GM12878 (cell line): ENCODE data around the gene SEC61A1. TPM values are rescaled to one million over a fixed set of nuclear protein-coding genes. Genes with fewer than 3 reads are reported as not detected.

ENCODE experiments used
- ATAC-seq: fragments of 200-7000 bp; cut with Tn5 transposase; 3 replicates; pipeline ENCODE4 v1.9.1; 2020; ENCODE audit warnings: mild to moderate bottlenecking, moderate library complexity
- BruUV-seq: library from RNA; stranded (reverse); fragments of 400-500 nt; replicated peaks from 2 replicates; lab custom pipeline; 2021; lab: Mats Ljungman, UMichigan
- CTCF ChIA-PET: fragments of 300-600 bp; sonication (Branson Sonifier 250); formaldehyde crosslinking; extraction: SDS; loops from one replicate; lab custom pipeline; 2021; ENCODE audit warnings: inconsistent platforms; lab: Yijun Ruan, JAX
- POLR2A ChIA-PET: fragments of 350-600 bp; formaldehyde crosslinking; extraction: SDS; loops from one replicate; lab custom pipeline; 2021; ENCODE audit warnings: inconsistent platforms; lab: Charles Lee
- RAD21 ChIA-PET: fragments of 300-600 bp; sonication (Branson Sonifier 250); formaldehyde crosslinking; loops from one replicate; lab custom pipeline; 2023; ENCODE audit warnings: antibody characterized with exemption; ENCODE audit not compliant: unreplicated experiment; lab: Charles Lee
- SMC1A ChIA-PET: fragments of 300-600 bp; sonication (Branson Sonifier 250); formaldehyde crosslinking; loops from one replicate; lab custom pipeline; 2023; ENCODE audit not compliant: unreplicated experiment, uncharacterized antibody; lab: Charles Lee
- DNase-seq: peaks from one replicate; pipeline ENCODE4 v3.0.0-alpha.2; 2011; ENCODE audit warnings: low read depth, low spot score
- FAIRE-seq: peaks from 3 replicates; lab custom pipeline; 2011; peaks lifted over from hg19 to GRCh38; lab: Jason Lieb, UNC
- H2AFZ ChIP-seq: 2 replicates; pipeline ENCODE4 v1.6.0; 2011; ENCODE audit warnings: low read depth, low read length, control low read depth; ENCODE audit not compliant: control insufficient read depth
- H3K27ac ChIP-seq: 2 replicates; pipeline ENCODE4 v1.5.1; 2011; ENCODE audit warnings: control low read depth; ENCODE audit not compliant: control insufficient read depth, insufficient read depth
- H3K27me3 ChIP-seq, 2 experiments: replicated peaks in 1 of 2; 2 replicates each; pipeline versions ENCODE4 v1.6.0 to v1.6.1; 2011; ENCODE audit warnings: low read length in 1 of 2; ENCODE audit not compliant: control insufficient read depth in 2 of 2, insufficient read depth in 2 of 2
- H3K36me3 ChIP-seq, 2 experiments: 2 replicates each; pipeline ENCODE4 v1.5.1; 2011; ENCODE audit warnings: low read length in 1 of 2; ENCODE audit not compliant: control insufficient read depth in 2 of 2, insufficient read depth in 2 of 2
- H3K4me1 ChIP-seq: 2 replicates; pipeline ENCODE4 v1.6.1; 2011; ENCODE audit warnings: mild to moderate bottlenecking, low read length, moderate library complexity, mixed read lengths; ENCODE audit not compliant: control insufficient read depth, insufficient read depth
- H3K4me2 ChIP-seq: 2 replicates; pipeline ENCODE4 v1.6.0; 2011; ENCODE audit warnings: control low read depth; ENCODE audit not compliant: control insufficient read depth, insufficient read depth
- H3K4me3 ChIP-seq: fragments of 200-600 bp; sonication (generic); 2 replicates; pipeline ENCODE4 v1.5.1; 2016
- H3K79me2 ChIP-seq: 2 replicates; pipeline ENCODE4 v1.6.0; 2011; ENCODE audit warnings: low read length; ENCODE audit not compliant: control insufficient read depth, insufficient read depth
- H3K9ac ChIP-seq: 2 replicates; pipeline ENCODE4 v1.8.0; 2011; ENCODE audit warnings: low read length, control low read depth, mixed read lengths; ENCODE audit not compliant: control insufficient read depth, insufficient read depth
- H3K9me3 ChIP-seq: replicated peaks from 3 replicates; pipeline ENCODE4 v1.5.1; 2011; ENCODE audit warnings: mild to moderate bottlenecking, low read length; ENCODE audit not compliant: control insufficient read depth, insufficient read depth
- H4K20me1 ChIP-seq: 2 replicates; pipeline ENCODE4 v1.6.0; 2011; ENCODE audit not compliant: control insufficient read depth, insufficient read depth
- CREB1 ChIP-seq: IDR thresholded peaks from 2 replicates; pipeline ENCODE4 v1.6.1; 2012; ENCODE audit warnings: low read depth, mild to moderate bottlenecking, inconsistent platforms
- ETV6 ChIP-seq, 2 experiments: fragments of 450-650 bp in 1 of 2; IDR thresholded peaks in 1 of 2; conservative IDR thresholded peaks in 1 of 2; 2 replicates each; pipeline ENCODE4 v1.6.1; 2014; ENCODE audit warnings: antibody characterized with exemption in 1 of 2, borderline replicate concordance in 1 of 2, low read depth in 1 of 2, mild to moderate bottlenecking in 1 of 2, moderate library complexity in 1 of 2
- GABPA ChIP-seq: IDR thresholded peaks from 2 replicates; pipeline ENCODE4 v1.6.1; 2014; ENCODE audit warnings: antibody characterized with exemption, low read depth, mild to moderate bottlenecking, inconsistent platforms
- HDAC6 ChIP-seq: fragments of 200-600 bp; sonication (generic); IDR thresholded peaks from one replicate; pipeline ENCODE4 v1.8.0; 2017; ENCODE audit warnings: antibody characterized with exemption; ENCODE audit not compliant: unreplicated experiment
- MEF2A ChIP-seq: IDR thresholded peaks from 2 replicates; pipeline ENCODE4 v1.6.1; 2011; ENCODE audit warnings: low read depth, mild to moderate bottlenecking, low read length, moderate library complexity; ENCODE audit not compliant: insufficient read depth
- NBN ChIP-seq: fragments of 450-650 bp; IDR thresholded peaks from 2 replicates; pipeline ENCODE4 v1.6.1; 2016
- NFYB ChIP-seq: IDR thresholded peaks from 2 replicates; pipeline ENCODE4 v1.6.1; 2011; ENCODE audit warnings: low read depth, mild to moderate bottlenecking, low read length, improper control_type of control experiment, moderate library complexity; ENCODE audit not compliant: insufficient read depth
- PML ChIP-seq: IDR thresholded peaks from 2 replicates; pipeline ENCODE4 v1.6.1; 2012; ENCODE audit warnings: low read length, inconsistent platforms
- POU2F2 ChIP-seq: IDR thresholded peaks from 3 replicates; pipeline ENCODE4 v1.6.1; 2011; ENCODE audit warnings: low read depth, mild to moderate bottlenecking, low read length, borderline replicate concordance
- RELA ChIP-seq: fragments of 450-650 bp; IDR thresholded peaks from 2 replicates; pipeline ENCODE4 v1.8.0; 2014; ENCODE audit warnings: borderline replicate concordance; ENCODE audit not compliant: partially characterized antibody
- RUNX3 ChIP-seq: IDR thresholded peaks from 2 replicates; pipeline ENCODE4 v1.6.1; 2012; ENCODE audit warnings: low read length, inconsistent platforms
- SIN3A ChIP-seq: IDR thresholded peaks from 2 replicates; pipeline ENCODE4 v1.6.1; 2012; ENCODE audit warnings: low read depth, low read length, improper control_type of control experiment
- SMAD1 ChIP-seq: fragments of 450-650 bp; IDR thresholded peaks from 2 replicates; pipeline ENCODE4 v1.6.1; 2018; ENCODE audit warnings: mild to moderate bottlenecking, low read depth; ENCODE audit not compliant: partially characterized antibody
- ZNF687 ChIP-seq: fragments of 450-650 bp; IDR thresholded peaks from 2 replicates; pipeline ENCODE4 v1.6.1; 2017; ENCODE audit warnings: mild to moderate bottlenecking, moderate library complexity
- WGBS: methylation state at CpG from one replicate; pipeline ENCODE4 v1.1.6; 2016; ENCODE audit warnings: low lambda C conversion rate; ENCODE audit not compliant: insufficient replicate concordance, insufficient coverage; ENCODE audit errors: missing lambda C conversion rate; 5-methylcytosine and 5-hydroxymethylcytosine counted together
- in situ Hi-C: fragments of 300-500 bp; cut with MboI; formaldehyde crosslinking; loops from 9 replicates; pipeline ENCODE4 v1.14.3; 2018; ENCODE audit warnings: mixed read lengths
- intact Hi-C: fragments of 100-400 bp; cut with micrococcal nuclease; formaldehyde crosslinking; loops from one replicate; pipeline ENCODE4 v1.14.2; 2022; ENCODE audit not compliant: unreplicated experiment
- polyA plus RNA-seq, 11 experiments: library from polyadenylated mRNA; depleted of rRNA in 4 of 11; unstranded in 6 of 11; stranded (reverse) in 5 of 11; fragments of >200 nt; fragmentation: Nextera tagmentation in 4 of 11; fragmentation: Illumina TruSeq in 1 of 11; extraction: Ambion mirVana in 4 of 11; extraction: Trizol in 1 of 11; gene quantifications; 1 replicate in 1 of 11; 2 replicates in 10 of 11; pipeline versions ENCODE4 v1.2.1 to v1.2.3, GENCODE V29; 2011 to 2016; ENCODE audit warnings: inconsistent platforms in 2 of 11, missing spikeins in 2 of 11, low read depth in 1 of 11
- total RNA-seq, 4 experiments: library from RNA; depleted of rRNA in 3 of 4; stranded (reverse); fragments of >200 nt in 3 of 4; fragmentation: Illumina TruSeq in 1 of 4; extraction: Trizol in 1 of 4; gene quantifications; 2 replicates each; pipeline versions ENCODE4 v1.2.1 to v1.2.3, GENCODE V29; 2013 to 2021
- TF ChIP-seq, protein P1 (sequence below): fragments of 450-650 bp; formaldehyde crosslinking; IDR thresholded peaks from 2 replicates; pipeline ENCODE4 v1.5.0; 2022; ENCODE audit warnings: mild to moderate bottlenecking, missing genetic modification characterization
- TF ChIP-seq, protein P2 (sequence below): fragments of 450-650 bp; IDR thresholded peaks from 2 replicates; pipeline ENCODE4 v1.6.1; 2017; ENCODE audit warnings: mild to moderate bottlenecking, low read depth, inconsistent platforms; ENCODE audit not compliant: poor library complexity, severe bottlenecking

The SEC61A1 gene
- total and polyA plus RNA-seq, 10 of the 15 experiments (the other 5 are each of a cell fraction or from before 2014, with no cell fraction given), result 5.2 to 265 (median 142) TPM

GRCh38 chr3:128100638-128101037 lies 48.4 kb downstream of the SEC61A1 start:
- no peak overlapping the region for H3K4me3 ChIP-seq
- no peak overlapping the region for H3K9ac ChIP-seq
- 67% methylated on average over 2 of the region's 2 CpGs for WGBS
- H2AFZ ChIP-seq, result no peak overlapping the region
- H3K9me3 ChIP-seq, result no peaks in the 10 kb centered on the region
- ChIA-PET POLR2A (no interaction called here), SMC1A (interaction anchor here (1.5 kb wide), 1 partner anchor 33 kb away, joined by 6 read pairs; no protein-coding TSS in a partner anchor), CTCF (interaction anchor here (9.0 kb wide), 1 partner anchor 33 kb away, joined by 115 read pairs; no protein-coding TSS in a partner anchor), RAD21 (no interaction called here)
- H4K20me1 ChIP-seq, result no peaks in the 10 kb centered on the region; the same call in 1 of the 2 replicates
- DNase-seq (no peak), ATAC-seq (no peak), FAIRE-seq (no peak)
- H3K4me1 ChIP-seq, result no peaks in the 10 kb centered on the region
- H3K27ac ChIP-seq, result no peak overlapping the region
- peaks cover 17 to 26% of the 10 kb centered on the region in 2 experiments for H3K36me3 ChIP-seq
- intact Hi-C loops, result no loop called here
- in situ Hi-C loops, result no loop called here
- no peak overlapping the region for H3K4me2 ChIP-seq
- no peaks in the 10 kb centered on the region for H3K27me3 ChIP-seq
- H3K79me2 ChIP-seq, result no peaks in the 10 kb centered on the region
- no TSS peak for BruUV-seq
- TF ChIP-seq SIN3A (no peak), RELA (no peak), CREB1 (no peak), ETV6 (conservative IDR thresholded peaks at IDR 0.05 in 1 of 2, IDR thresholded peaks at IDR 0.05 in 1 of 2; ENCODE audit: borderline replicate concordance in 1 of 2, low read depth in 1 of 2) (no peak), MEF2A (no peak), POU2F2 (no peak), PML (no peak), SMAD1 (no peak), HDAC6 (no peak), ZNF687 (no peak), NFYB (no peak), RUNX3 (no peak), NBN (no peak), GABPA (no peak)
- TF ChIP-seq, protein P1, sequence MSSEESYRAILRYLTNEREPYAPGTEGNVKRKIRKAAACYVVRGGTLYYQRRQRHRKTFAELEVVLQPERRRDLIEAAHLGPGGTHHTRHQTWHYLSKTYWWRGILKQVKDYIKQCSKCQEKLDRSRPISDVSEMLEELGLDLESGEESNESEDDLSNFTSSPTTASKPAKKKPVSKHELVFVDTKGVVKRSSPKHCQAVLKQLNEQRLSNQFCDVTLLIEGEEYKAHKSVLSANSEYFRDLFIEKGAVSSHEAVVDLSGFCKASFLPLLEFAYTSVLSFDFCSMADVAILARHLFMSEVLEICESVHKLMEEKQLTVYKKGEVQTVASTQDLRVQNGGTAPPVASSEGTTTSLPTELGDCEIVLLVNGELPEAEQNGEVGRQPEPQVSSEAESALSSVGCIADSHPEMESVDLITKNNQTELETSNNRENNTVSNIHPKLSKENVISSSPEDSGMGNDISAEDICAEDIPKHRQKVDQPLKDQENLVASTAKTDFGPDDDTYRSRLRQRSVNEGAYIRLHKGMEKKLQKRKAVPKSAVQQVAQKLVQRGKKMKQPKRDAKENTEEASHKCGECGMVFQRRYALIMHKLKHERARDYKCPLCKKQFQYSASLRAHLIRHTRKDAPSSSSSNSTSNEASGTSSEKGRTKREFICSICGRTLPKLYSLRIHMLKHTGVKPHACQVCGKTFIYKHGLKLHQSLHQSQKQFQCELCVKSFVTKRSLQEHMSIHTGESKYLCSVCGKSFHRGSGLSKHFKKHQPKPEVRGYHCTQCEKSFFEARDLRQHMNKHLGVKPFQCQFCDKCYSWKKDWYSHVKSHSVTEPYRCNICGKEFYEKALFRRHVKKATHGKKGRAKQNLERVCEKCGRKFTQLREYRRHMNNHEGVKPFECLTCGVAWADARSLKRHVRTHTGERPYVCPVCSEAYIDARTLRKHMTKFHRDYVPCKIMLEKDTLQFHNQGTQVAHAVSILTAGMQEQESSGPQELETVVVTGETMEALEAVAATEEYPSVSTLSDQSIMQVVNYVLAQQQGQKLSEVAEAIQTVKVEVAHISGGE (CRISPR knock-in tag), result no peak
- TF ChIP-seq, protein P2, sequence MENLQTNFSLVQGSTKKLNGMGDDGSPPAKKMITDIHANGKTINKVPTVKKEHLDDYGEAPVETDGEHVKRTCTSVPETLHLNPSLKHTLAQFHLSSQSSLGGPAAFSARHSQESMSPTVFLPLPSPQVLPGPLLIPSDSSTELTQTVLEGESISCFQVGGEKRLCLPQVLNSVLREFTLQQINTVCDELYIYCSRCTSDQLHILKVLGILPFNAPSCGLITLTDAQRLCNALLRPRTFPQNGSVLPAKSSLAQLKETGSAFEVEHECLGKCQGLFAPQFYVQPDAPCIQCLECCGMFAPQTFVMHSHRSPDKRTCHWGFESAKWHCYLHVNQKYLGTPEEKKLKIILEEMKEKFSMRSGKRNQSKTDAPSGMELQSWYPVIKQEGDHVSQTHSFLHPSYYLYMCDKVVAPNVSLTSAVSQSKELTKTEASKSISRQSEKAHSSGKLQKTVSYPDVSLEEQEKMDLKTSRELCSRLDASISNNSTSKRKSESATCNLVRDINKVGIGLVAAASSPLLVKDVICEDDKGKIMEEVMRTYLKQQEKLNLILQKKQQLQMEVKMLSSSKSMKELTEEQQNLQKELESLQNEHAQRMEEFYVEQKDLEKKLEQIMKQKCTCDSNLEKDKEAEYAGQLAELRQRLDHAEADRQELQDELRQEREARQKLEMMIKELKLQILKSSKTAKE, result no peak
